ENCODE results near the gene FBXO38. TPM values are rescaled to one million over a fixed set of nuclear protein-coding genes. Genes with fewer than 3 reads are reported as not detected.

Gene FBXO38
- total RNA-seq, 2 donors from 2014 or later: 38.2 to 45.1 TPM

DNA sequence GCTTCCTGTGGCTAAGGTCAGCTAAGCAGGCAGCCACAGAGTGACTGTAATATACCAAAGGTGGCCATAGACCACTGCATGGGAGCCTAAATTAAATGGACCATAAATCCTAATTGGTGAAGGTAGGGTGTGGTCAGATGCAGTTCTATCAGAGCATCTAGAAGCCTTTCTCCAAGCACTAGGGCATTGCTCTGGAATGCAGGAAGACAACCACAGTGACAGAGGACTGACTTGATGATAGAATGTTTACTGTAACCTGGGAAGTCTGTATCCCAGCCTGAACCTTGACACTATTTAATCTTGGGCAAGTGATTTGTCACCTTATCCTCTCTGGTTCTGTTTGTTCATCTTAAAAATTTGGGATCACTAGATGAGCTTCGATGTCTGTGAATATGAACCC lies 2.3 kb downstream of the FBXO38 start:
- Histone ChIP-seq H3K27ac (no peak overlapping the region), H3K4me3 (no peak overlapping the region), H3K36me3 (no peaks in the 10 kb centered on the region), H3K9ac (ENCODE audit: low read depth in 2 of 2, low read length in 2 of 2) (no peak overlapping the region), H3K9me3 (no peaks in the 10 kb centered on the region), H3K27me3 (no peaks in the 10 kb centered on the region), H3K4me1 (peaks cover 8% of the 10 kb centered on the region)
- intact Hi-C loops (cut with DNase I): no loop called here
- TF ChIP-seq, protein P1, sequence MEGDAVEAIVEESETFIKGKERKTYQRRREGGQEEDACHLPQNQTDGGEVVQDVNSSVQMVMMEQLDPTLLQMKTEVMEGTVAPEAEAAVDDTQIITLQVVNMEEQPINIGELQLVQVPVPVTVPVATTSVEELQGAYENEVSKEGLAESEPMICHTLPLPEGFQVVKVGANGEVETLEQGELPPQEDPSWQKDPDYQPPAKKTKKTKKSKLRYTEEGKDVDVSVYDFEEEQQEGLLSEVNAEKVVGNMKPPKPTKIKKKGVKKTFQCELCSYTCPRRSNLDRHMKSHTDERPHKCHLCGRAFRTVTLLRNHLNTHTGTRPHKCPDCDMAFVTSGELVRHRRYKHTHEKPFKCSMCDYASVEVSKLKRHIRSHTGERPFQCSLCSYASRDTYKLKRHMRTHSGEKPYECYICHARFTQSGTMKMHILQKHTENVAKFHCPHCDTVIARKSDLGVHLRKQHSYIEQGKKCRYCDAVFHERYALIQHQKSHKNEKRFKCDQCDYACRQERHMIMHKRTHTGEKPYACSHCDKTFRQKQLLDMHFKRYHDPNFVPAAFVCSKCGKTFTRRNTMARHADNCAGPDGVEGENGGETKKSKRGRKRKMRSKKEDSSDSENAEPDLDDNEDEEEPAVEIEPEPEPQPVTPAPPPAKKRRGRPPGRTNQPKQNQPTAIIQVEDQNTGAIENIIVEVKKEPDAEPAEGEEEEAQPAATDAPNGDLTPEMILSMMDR (IDR thresholded peaks at IDR 0.05): no peak
- DNase-seq: no peak

DNA sequence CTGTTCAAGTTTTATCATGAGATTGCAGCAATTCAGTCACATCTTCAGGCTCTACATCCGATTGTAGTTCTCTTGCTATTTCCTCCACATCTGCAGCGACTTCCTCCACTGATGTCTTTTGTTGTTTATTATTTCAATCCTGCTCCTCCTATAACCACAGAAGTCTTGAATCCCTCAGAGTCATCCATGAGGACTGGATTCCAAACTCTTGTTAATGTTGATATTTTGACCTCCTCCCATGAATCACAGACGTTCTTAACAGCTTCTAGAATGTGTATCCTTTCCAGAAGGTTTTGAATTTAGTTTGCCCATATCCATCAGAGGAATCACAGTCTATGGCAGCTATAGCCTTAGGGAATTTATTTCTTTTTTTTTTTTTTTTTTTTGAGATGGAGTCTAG lies 3.6 kb downstream of the FBXO38 start:
- Histone ChIP-seq H3K27ac (no peak overlapping the region), H3K27me3 (no peaks in the 10 kb centered on the region), H3K4me3 (no peak overlapping the region), H3K4me1 (peaks cover 13% of the 10 kb centered on the region), H3K9ac (ENCODE audit: low read depth in 2 of 2, low read length in 2 of 2) (no peak overlapping the region), H3K9me3 (no peaks in the 10 kb centered on the region), H3K36me3 (no peaks in the 10 kb centered on the region)
- no peak for DNase-seq
- intact Hi-C loops (cut with DNase I): no loop called here
- TF ChIP-seq, protein P1 (IDR thresholded peaks at IDR 0.05): no peak

DNA sequence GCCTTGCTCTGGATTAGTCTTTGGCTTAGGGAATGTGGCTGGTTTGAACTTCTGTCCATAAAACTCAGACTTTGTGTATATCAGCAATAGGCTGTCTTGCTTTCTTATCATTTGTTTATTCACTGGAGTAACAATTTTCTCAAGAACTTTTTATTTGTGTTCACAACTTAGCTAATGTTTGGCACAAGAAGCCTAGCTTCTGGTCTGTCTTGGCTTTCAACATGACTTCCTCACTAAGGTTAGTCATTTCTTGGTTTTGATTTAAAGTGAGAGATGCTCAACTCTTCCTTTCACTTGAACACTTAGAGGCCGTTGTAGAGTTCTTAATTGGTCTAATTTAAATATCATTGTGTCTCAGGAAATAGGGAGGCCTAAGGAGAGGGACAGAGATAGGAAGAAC lies 4.9 kb downstream of the FBXO38 start:
- Histone ChIP-seq H3K27me3 (no peaks in the 10 kb centered on the region), H3K9ac (ENCODE audit: low read depth in 2 of 2, low read length in 2 of 2) (no peak overlapping the region), H3K9me3 (no peaks in the 10 kb centered on the region), H3K4me3 (no peak overlapping the region), H3K36me3 (no peaks in the 10 kb centered on the region), H3K4me1 (peaks cover 13% of the 10 kb centered on the region), H3K27ac (no peak overlapping the region)
- DNase-seq: no peak
- TF ChIP-seq, protein P1 (IDR thresholded peaks at IDR 0.05): no peak
- intact Hi-C loops (cut with DNase I): no loop called here

DNA sequence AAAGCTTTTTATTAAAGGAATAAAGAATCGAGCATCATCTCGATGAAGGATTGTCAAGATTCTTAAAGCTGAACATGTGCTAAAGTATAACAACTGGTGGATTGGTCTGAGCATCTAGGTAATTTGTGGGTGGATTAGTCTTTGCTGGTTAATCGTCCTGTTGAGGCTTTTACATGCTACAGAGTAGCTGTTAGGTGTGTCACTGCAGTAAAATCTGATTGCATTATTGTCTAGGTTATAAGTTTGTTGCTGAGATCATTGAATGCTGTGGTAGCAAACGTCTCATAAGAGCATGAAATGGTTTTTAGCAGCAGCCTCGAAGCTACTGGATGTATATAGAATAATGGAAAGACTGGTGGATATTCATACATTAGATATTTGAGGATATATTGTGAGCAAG lies 7.2 kb downstream of the FBXO38 start:
- no peak overlapping the region for H3K4me3 ChIP-seq
- H3K9me3 ChIP-seq: no peaks in the 10 kb centered on the region
- TF ChIP-seq, protein P1 (IDR thresholded peaks at IDR 0.05): no peak
- H3K9ac ChIP-seq (ENCODE audit: low read depth in 2 of 2, low read length in 2 of 2): peak overlapping the region in 1 of 2 donors; percentile 2
- peak overlapping the region; percentile 28 for H3K27ac ChIP-seq
- no peak for DNase-seq
- peaks cover 9% of the 10 kb centered on the region for H3K4me1 ChIP-seq
- no peaks in the 10 kb centered on the region for H3K27me3 ChIP-seq
- H3K36me3 ChIP-seq: no peaks in the 10 kb centered on the region
- intact Hi-C loops (cut with DNase I): no loop called here

DNA sequence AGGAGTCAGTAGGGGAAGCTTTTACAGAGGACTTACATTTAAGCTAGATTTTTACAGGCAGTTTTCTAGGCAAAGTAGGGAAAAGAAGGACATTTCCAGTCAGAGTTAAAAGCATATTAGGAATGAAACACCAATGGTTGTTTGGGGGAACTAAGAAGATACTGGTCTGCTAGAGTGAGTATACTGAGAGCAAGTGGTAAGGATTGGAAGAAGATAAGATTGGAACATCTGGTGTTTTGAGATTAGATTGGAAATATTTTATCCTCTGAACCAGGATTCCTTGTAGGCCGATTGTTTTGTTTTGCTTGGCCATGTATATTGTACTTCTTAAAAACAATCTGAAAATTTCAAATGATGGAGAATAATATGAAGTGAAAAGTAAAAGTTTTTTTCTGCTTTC lies 7.7 kb downstream of the FBXO38 start:
- intact Hi-C loops (cut with DNase I): no loop called here
- no peak for DNase-seq
- Histone ChIP-seq H3K27me3 (no peaks in the 10 kb centered on the region), H3K4me3 (no peak overlapping the region), H3K9me3 (no peaks in the 10 kb centered on the region), H3K27ac (peak overlapping the region; percentile 28), H3K9ac (ENCODE audit: low read depth in 2 of 2, low read length in 2 of 2) (peak overlapping the region in 1 of 2 donors; percentile 2), H3K36me3 (no peaks in the 10 kb centered on the region), H3K4me1 (peaks cover 8% of the 10 kb centered on the region)
- TF ChIP-seq, protein P1 (IDR thresholded peaks at IDR 0.05): no peak

DNA sequence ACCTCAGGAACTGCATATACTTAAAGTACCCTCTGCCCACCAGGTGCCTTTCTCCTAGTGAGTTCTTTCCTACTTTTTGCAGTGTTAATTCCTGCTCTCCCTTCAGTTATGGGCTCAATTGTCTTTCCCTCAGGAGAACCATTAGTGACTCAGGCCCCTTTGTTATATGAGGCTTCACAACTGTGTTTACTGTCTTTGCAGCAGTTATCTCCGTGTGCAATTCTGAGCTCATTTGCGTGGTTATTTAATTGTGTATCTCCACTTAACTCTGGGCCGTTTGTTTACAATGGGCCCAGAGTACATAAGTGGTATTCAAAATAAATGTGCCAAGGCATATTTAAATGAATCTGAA lies 9.6 kb downstream of the FBXO38 start:
- no peak for DNase-seq
- Histone ChIP-seq H3K4me3 (no peak overlapping the region), H3K9ac (ENCODE audit: low read depth in 2 of 2, low read length in 2 of 2) (no peak overlapping the region), H3K27me3 (no peaks in the 10 kb centered on the region), H3K36me3 (no peaks in the 10 kb centered on the region), H3K9me3 (no peaks in the 10 kb centered on the region), H3K27ac (no peak overlapping the region), H3K4me1 (peaks cover 6% of the 10 kb centered on the region)
- TF ChIP-seq, protein P1 (IDR thresholded peaks at IDR 0.05): no peak
- intact Hi-C loops (cut with DNase I): no loop called here

Measured in colonic mucosa (tissue), 4 donors.